ENCODE data around the gene TACC3.
A peak's percentile ranks its signal among the peaks of the same experiment; 100 is the strongest.
"Not testable (repeated sequence)": the region's sequence is repeated elsewhere in the genome, so short reads cannot be mapped to it uniquely, and the experiment has no call there.

TACC3 gene

GRCh38 chr4:1721003-1721665 lies at the start of gene TACC3, which contains the start of gene TMEM129:
TACC3 (plus strand) TSS chr4:1721521; CDS start chr4:1723422, 1,901 bp downstream.
TMEM129 (minus strand) TSS chr4:1721323; CDS start chr4:1720837, 486 bp downstream.
- DNase-seq (ENCODE audit: low read depth in 2 of 2) = peak; percentile 74 to 75

- no peak for DNase-seq (ENCODE audit: low read depth in 2 of 2)
Measured at GRCh38 chr4:1673671-1674070, 47.6 kb upstream of the TACC3 start.

- DNase-seq (ENCODE audit: low read depth in 2 of 2) = no peak
Measured at GRCh38 chr4:1674682-1675081, 46.6 kb upstream of the TACC3 start.

GRCh38 chr4:1675136-1675801 lies 46.1 kb upstream of the TACC3 start:
- no peak for DNase-seq (ENCODE audit: low read depth in 2 of 2)

GRCh38 chr4:1675802-1676137 lies 45.6 kb upstream of the TACC3 start:
- no peak for DNase-seq (ENCODE audit: low read depth in 2 of 2)

GRCh38 chr4:1676605-1677525 lies 44.5 kb upstream of the TACC3 start:
- DNase-seq (ENCODE audit: low read depth in 2 of 2) = no peak

GRCh38 chr4:1678244-1678643 lies 43.1 kb upstream of the TACC3 start:
- DNase-seq (ENCODE audit: low read depth in 2 of 2) = no peak

- no peak for DNase-seq (ENCODE audit: low read depth in 2 of 2)
Measured at GRCh38 chr4:1682860-1683259, 38.5 kb upstream of the TACC3 start.

- DNase-seq (ENCODE audit: low read depth in 2 of 2) = peak; percentile 72 to 74
Measured at GRCh38 chr4:1683261-1683735, 38.0 kb upstream of the TACC3 start.

- DNase-seq (ENCODE audit: low read depth in 2 of 2) = peak; percentile 66 to 72
Measured at GRCh38 chr4:1683736-1684505, 37.4 kb upstream of the TACC3 start, which contains the start of gene FAM53A. FAM53A (minus strand) TSS chr4:1684313; CDS start chr4:1668741, 15,572 bp downstream.

GRCh38 chr4:1684506-1685234 lies 36.7 kb upstream of the TACC3 start:
- DNase-seq (ENCODE audit: low read depth in 2 of 2) = no peak

GRCh38 chr4:1685235-1686150 lies 35.8 kb upstream of the TACC3 start:
- no peak for DNase-seq (ENCODE audit: low read depth in 2 of 2)

GRCh38 chr4:1686440-1687036 lies 34.8 kb upstream of the TACC3 start:
- no peak for DNase-seq (ENCODE audit: low read depth in 2 of 2)

GRCh38 chr4:1690698-1691097 lies 30.6 kb upstream of the TACC3 start:
- DNase-seq (ENCODE audit: low read depth in 2 of 2) = no peak

- no peak for DNase-seq (ENCODE audit: low read depth in 2 of 2)
Measured at GRCh38 chr4:1691737-1692373, 29.5 kb upstream of the TACC3 start.

GRCh38 chr4:1693131-1693896 lies 28.0 kb upstream of the TACC3 start:
- DNase-seq (ENCODE audit: low read depth in 2 of 2) = peak; percentile 10 to 19

- no peak for DNase-seq (ENCODE audit: low read depth in 2 of 2)
Measured at GRCh38 chr4:1695913-1696312, 25.4 kb upstream of the TACC3 start.

- not testable (repeated sequence) for DNase-seq (ENCODE audit: low read depth in 2 of 2)
Measured at GRCh38 chr4:1701671-1702070, 19.6 kb upstream of the TACC3 start.
